T47D (cell line): ENCODE data around the gene C19orf38.

ENCODE experiments used
- DNase-seq, 2 experiments: peaks; one replicate each; pipeline versions ENCODE4 v3.0.0 to v3.0.0-alpha.2; 2011 to 2012; ENCODE audit warnings: low read depth in 1 of 2, low spot score in 1 of 2
- JUND ChIP-seq: IDR thresholded peaks from 2 replicates; pipeline ENCODE4 v1.6.1; 2012; ENCODE audit warnings: low read depth
- in situ Hi-C: cut with HindIII; loops from 2 replicates; pipeline ENCODE4 v1.10.0; 2016; ENCODE audit warnings: low sequenced_read_pairs, low pct_unique_long_range_greater_than_20kb

The C19orf38 gene

GRCh38 chr19:10848230-10848856 is at the start of gene C19orf38:
Gene C19orf38 (plus strand): TSS chr19:10848415. CDS start chr19:10848509, 94 bp downstream.
- no peak for DNase-seq
- TF ChIP-seq JUND, result no peak
- in situ Hi-C loops, result no loop called here

- no peak for TF ChIP-seq JUND
- DNase-seq, result no peak
- in situ Hi-C loops, result no loop called here
Observed at GRCh38 chr19:10800488-10800887, 47.7 kb upstream of the C19orf38 start.

GRCh38 chr19:10802479-10802878 is 45.7 kb upstream of the C19orf38 start:
- no peak for DNase-seq
- no peak for TF ChIP-seq JUND
- in situ Hi-C loops, result no loop called here

- no peak for TF ChIP-seq JUND
Observed at GRCh38 chr19:10803252-10803651, 45.0 kb upstream of the C19orf38 start.

GRCh38 chr19:10805065-10805757 is 43.0 kb upstream of the C19orf38 start:
- in situ Hi-C loops, result no loop called here
- TF ChIP-seq JUND, result no peak
- no peak for DNase-seq

More at GRCh38 chr19:10803252-10803651, 45.0 kb upstream of the C19orf38 start:
- no peak for DNase-seq
- in situ Hi-C loops, result no loop called here

- no peak for DNase-seq
- in situ Hi-C loops, result no loop called here
- no peak for TF ChIP-seq JUND
Observed at GRCh38 chr19:10805758-10806247, 42.4 kb upstream of the C19orf38 start.

GRCh38 chr19:10808937-10809649 is 39.1 kb upstream of the C19orf38 start:
- in situ Hi-C loops, result no loop called here
- no peak for DNase-seq
- no peak for TF ChIP-seq JUND

- TF ChIP-seq JUND, result no peak
- in situ Hi-C loops, result no loop called here
- DNase-seq, result no peak
Observed at GRCh38 chr19:10809651-10810285, 38.4 kb upstream of the C19orf38 start.

- DNase-seq, result no peak
- TF ChIP-seq JUND, result no peak
- in situ Hi-C loops, result no loop called here
Observed at GRCh38 chr19:10811391-10812111, 36.7 kb upstream of the C19orf38 start.

GRCh38 chr19:10812196-10812595 is 36.0 kb upstream of the C19orf38 start:
- TF ChIP-seq JUND, result no peak
- in situ Hi-C loops, result no loop called here
- DNase-seq, result no peak

GRCh38 chr19:10812902-10813404 is 35.3 kb upstream of the C19orf38 start:
- TF ChIP-seq JUND, result no peak
- DNase-seq, result no peak
- in situ Hi-C loops, result no loop called here
